Measurements from ENCODE around the gene AZGP1. TPM values are rescaled to one million over a fixed set of nuclear protein-coding genes. Genes with fewer than 3 reads are reported as not detected.
"Not testable (repeated sequence)": the region's sequence is repeated elsewhere in the genome, so short reads cannot be mapped to it uniquely, and the experiment has no call there.

The AZGP1 gene
- total RNA-seq, 1 donor from 2014 or later: not detected

DNA sequence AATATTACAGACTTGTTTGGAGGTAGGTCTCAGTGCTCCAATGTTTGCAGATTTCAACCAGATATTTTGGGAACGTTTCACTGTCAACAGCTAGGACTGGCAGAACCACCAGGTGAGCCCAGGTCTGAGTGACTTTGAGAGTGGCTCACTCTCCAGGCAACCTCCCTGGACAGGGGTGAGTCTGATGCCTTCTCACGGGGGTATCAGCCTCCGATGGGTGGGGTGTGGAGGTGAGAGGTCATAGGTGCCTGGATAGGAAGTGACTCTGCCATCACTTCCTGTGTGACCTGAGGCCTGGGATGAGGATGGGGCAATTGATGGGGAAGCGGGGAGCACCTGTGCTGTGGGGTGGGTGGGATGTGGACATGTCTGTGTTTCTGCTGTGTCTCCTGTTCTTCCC lies 4.6 kb downstream of the AZGP1 start:
- Mint-ChIP-seq H3K4me1 (ENCODE audit: low read depth) (no peaks in the 10 kb centered on the region), H3K4me3 (ENCODE audit: low read depth) (no peak overlapping the region), H3K9me3 (ENCODE audit: low read depth) (no peaks in the 10 kb centered on the region), H3K36me3 (ENCODE audit: insufficient read depth) (no peaks in the 10 kb centered on the region), H3K27ac (no peak overlapping the region), H3K27me3 (peaks cover 25% of the 10 kb centered on the region)
- DNase-seq (ENCODE audit: low spot score, unreplicated experiment): no peak
- TF ChIP-seq, protein P1, sequence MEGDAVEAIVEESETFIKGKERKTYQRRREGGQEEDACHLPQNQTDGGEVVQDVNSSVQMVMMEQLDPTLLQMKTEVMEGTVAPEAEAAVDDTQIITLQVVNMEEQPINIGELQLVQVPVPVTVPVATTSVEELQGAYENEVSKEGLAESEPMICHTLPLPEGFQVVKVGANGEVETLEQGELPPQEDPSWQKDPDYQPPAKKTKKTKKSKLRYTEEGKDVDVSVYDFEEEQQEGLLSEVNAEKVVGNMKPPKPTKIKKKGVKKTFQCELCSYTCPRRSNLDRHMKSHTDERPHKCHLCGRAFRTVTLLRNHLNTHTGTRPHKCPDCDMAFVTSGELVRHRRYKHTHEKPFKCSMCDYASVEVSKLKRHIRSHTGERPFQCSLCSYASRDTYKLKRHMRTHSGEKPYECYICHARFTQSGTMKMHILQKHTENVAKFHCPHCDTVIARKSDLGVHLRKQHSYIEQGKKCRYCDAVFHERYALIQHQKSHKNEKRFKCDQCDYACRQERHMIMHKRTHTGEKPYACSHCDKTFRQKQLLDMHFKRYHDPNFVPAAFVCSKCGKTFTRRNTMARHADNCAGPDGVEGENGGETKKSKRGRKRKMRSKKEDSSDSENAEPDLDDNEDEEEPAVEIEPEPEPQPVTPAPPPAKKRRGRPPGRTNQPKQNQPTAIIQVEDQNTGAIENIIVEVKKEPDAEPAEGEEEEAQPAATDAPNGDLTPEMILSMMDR (IDR thresholded peaks at IDR 0.05; ENCODE audit: unreplicated experiment): no peak

DNA sequence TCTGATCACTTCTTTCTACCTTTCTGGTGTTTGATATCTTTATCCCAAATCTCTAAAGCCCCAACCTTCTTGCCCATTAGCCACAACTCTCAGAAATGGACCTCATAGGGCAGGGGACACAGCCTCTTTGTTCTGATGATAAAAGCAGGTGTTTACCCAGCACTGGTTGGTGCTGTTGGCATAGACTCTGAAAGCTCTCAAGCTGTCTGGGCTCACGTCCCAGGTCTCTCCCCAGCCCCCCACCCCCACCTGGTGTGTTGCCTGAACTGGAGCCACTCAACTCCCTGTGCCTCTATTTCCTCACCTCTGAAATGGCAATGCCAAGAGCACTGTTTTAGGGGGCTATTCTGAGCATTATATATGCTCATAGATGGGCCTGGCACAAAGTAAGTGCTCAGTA lies 6.0 kb downstream of the AZGP1 start:
- H3K27ac Mint-ChIP-seq; H3K9me3 Mint-ChIP-seq (ENCODE audit: low read depth); DNase-seq (ENCODE audit: low spot score, unreplicated experiment); H3K4me1 Mint-ChIP-seq (ENCODE audit: low read depth); H3K4me3 Mint-ChIP-seq (ENCODE audit: low read depth); H3K36me3 Mint-ChIP-seq (ENCODE audit: insufficient read depth): not testable (repeated sequence)
- H3K27me3 Mint-ChIP-seq: peaks cover 26% of the 10 kb centered on the region

DNA sequence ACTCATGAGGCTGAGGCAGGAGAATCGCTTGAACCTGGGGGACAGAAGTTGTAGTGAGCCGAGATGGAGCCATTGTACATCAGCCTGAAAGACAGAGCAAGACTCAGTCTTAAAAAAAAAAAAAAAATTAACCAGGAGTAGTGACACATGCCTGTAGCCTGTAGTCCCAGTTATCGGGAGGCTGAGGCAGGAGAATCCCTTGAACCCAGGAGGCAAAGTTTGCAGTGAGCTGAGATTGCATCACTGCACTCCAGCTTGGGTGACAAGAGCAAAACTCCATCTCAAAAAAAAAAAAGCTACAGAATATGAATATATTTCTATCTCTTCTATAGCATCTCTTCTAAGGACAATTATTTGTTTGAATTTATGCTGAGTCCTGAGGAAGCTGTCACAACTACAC lies 6.5 kb downstream of the AZGP1 start:
- no peaks in the 10 kb centered on the region for H3K9me3 Mint-ChIP-seq (ENCODE audit: low read depth)
- H3K4me3 Mint-ChIP-seq (ENCODE audit: low read depth): no peak overlapping the region
- H3K27me3 Mint-ChIP-seq: peaks cover 29% of the 10 kb centered on the region
- H3K27ac Mint-ChIP-seq: no peak overlapping the region
- H3K36me3 Mint-ChIP-seq (ENCODE audit: insufficient read depth): no peaks in the 10 kb centered on the region
- no peaks in the 10 kb centered on the region for H3K4me1 Mint-ChIP-seq (ENCODE audit: low read depth)
- DNase-seq (ENCODE audit: low spot score, unreplicated experiment): no peak
- TF ChIP-seq, protein P1 (IDR thresholded peaks at IDR 0.05; ENCODE audit: unreplicated experiment): no peak

DNA sequence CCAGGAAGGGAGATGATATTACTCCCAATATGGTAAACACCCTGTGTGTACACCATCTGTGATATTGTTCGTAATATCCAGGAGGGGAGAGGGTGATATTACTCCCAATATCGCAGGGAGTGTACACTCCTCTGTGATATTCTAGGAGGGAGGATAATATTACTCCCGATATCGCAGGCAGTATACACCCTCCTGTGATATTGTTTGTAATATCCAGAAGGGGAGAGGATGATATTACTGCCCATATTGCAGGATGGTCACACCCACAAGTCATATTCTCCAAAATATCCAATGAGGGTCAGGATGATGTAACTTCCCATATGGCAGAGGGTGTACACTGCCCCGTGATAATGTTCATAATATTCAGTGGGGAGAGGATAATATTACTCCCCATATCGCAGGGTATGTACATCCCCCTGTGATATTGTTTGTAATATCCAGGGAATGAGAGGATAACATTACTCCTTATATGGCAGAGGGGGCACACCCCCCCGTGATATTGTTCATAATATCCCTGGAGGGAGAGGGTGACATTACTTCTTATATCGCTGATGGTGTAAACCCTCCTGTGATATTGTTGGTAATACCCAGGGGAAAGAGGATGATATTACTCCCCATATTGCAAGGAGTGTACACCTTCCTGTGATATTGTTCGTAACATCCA lies 17.1 kb downstream of the AZGP1 start:
- H3K27me3 Mint-ChIP-seq: peaks cover 57% of the 10 kb centered on the region
- no peaks in the 10 kb centered on the region for H3K9me3 Mint-ChIP-seq (ENCODE audit: low read depth)
- no peaks in the 10 kb centered on the region for H3K4me1 Mint-ChIP-seq (ENCODE audit: low read depth)
- TF ChIP-seq, protein P1 (IDR thresholded peaks at IDR 0.05; ENCODE audit: unreplicated experiment): no peak
- no peak for DNase-seq (ENCODE audit: low spot score, unreplicated experiment)
- no peaks in the 10 kb centered on the region for H3K36me3 Mint-ChIP-seq (ENCODE audit: insufficient read depth)
- no peak overlapping the region for H3K27ac Mint-ChIP-seq
- H3K4me3 Mint-ChIP-seq (ENCODE audit: low read depth): no peak overlapping the region

DNA sequence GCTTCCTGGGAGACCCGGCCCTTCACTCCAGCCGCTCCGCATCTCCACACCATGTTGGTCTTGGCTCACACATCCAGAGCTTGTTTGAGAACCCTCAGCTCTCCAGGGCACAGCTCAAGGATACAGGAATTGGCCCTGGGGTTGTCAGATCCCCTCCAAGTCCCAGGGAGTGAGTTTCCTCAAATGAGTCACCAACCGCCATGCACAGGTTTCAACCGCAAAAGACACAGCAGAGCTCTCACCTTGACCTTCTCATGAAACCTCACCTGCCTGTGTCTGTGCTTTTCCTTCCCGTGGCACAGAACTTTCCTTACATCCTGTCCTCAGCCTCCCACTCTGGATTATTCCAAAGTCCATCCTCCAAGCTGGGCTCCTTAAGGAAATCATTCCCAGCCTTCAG lies 20.6 kb downstream of the AZGP1 start:
- no peaks in the 10 kb centered on the region for H3K36me3 Mint-ChIP-seq (ENCODE audit: insufficient read depth)
- H3K9me3 Mint-ChIP-seq (ENCODE audit: low read depth): peaks cover 3% of the 10 kb centered on the region
- DNase-seq (ENCODE audit: low spot score, unreplicated experiment): no peak
- H3K4me3 Mint-ChIP-seq (ENCODE audit: low read depth): no peak overlapping the region
- TF ChIP-seq, protein P1 (IDR thresholded peaks at IDR 0.05; ENCODE audit: unreplicated experiment): no peak
- H3K4me1 Mint-ChIP-seq (ENCODE audit: low read depth): no peaks in the 10 kb centered on the region
- H3K27me3 Mint-ChIP-seq: peaks cover 33% of the 10 kb centered on the region
- H3K27ac Mint-ChIP-seq: no peak overlapping the region

DNA sequence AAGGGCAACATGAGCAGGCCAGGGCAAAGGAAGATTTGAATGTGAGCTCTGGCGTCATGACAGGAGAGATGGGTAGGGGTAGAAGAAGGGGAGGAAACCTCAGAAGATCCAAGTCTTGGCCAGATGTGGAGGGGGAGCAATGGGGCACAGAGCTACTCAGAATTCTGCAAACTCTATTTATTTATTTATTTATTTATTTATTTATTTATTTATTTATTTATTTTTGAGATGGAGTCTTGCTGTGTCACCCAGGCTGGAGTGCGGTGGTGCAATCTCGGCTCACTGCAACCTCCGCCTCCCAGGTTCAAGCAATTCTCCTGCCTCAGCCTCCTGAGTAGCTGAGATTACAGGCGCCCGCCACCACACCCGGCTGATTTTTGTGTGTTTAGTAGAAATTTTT lies 21.2 kb downstream of the AZGP1 start:
- H3K27me3 Mint-ChIP-seq: peaks cover 30% of the 10 kb centered on the region
- H3K9me3 Mint-ChIP-seq (ENCODE audit: low read depth); H3K4me3 Mint-ChIP-seq (ENCODE audit: low read depth); DNase-seq (ENCODE audit: low spot score, unreplicated experiment); H3K27ac Mint-ChIP-seq; H3K36me3 Mint-ChIP-seq (ENCODE audit: insufficient read depth); H3K4me1 Mint-ChIP-seq (ENCODE audit: low read depth): not testable (repeated sequence)

All from progenitor cell of endocrine pancreas (in vitro differentiated cells).